Diencephalon (tissue), 1 donor: ENCODE results near the gene KCTD19. TPM values are rescaled to one million over a fixed set of nuclear protein-coding genes. Genes with fewer than 3 reads are reported as not detected.

Experiments
- total RNA-seq: library from RNA; depleted of rRNA; stranded (reverse); fragments of >200 nt; gene quantifications from one replicate; pipeline ENCODE4 v1.2.3, GENCODE V29; 2014

Gene KCTD19
- total RNA-seq = 2.1 TPM

DNA sequence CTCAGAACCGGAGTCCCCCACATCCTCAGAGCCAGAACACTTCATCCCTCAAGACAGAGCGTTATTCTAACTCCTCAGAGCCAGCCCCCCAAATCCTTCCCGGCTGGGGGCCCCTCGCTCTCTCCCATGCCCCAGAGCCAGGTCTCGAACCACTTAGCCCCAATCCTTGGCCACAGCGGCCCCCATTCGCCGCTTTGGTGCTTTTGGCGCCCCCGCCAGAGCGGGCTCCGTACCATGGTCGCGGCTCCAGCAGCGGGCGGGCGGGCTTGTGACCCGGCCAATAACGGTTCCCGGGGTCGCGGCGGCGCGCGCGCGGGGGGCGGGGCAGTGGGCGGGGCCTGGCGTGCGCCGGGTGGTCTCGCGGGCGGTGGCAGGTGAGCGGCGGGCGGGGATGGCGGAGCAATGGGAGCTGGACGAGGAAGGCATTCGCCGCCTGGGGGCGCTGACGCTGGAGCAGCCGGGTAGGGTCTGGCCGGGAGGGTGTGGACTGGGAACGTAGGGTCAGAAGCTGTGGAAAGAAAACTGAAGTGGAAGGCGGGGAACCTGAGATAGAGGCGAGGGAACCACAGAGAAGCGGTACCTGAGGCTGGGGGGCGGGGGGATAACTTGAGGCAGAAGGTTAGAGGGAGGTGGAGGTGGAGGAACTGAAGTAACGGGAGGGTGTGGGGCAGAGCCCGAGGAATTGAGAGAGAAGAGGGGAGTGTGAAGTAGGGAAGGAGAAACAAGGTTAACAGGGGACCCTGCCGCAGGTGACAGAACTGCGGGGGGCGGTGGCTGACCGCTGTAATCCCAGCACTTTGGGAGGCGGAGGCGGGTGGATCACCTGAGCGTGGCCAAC, at the start of gene KCTD19, which contains the start of gene LRRC36:
Gene KCTD19 (minus strand): TSS at position 270 of the 838 bp plus-strand sequence. CDS start 34 bp downstream, at position 236.
Gene LRRC36 (plus strand): TSS at position 344 of the 838 bp plus-strand sequence. CDS start 48 bp downstream, at position 392.

DNA sequence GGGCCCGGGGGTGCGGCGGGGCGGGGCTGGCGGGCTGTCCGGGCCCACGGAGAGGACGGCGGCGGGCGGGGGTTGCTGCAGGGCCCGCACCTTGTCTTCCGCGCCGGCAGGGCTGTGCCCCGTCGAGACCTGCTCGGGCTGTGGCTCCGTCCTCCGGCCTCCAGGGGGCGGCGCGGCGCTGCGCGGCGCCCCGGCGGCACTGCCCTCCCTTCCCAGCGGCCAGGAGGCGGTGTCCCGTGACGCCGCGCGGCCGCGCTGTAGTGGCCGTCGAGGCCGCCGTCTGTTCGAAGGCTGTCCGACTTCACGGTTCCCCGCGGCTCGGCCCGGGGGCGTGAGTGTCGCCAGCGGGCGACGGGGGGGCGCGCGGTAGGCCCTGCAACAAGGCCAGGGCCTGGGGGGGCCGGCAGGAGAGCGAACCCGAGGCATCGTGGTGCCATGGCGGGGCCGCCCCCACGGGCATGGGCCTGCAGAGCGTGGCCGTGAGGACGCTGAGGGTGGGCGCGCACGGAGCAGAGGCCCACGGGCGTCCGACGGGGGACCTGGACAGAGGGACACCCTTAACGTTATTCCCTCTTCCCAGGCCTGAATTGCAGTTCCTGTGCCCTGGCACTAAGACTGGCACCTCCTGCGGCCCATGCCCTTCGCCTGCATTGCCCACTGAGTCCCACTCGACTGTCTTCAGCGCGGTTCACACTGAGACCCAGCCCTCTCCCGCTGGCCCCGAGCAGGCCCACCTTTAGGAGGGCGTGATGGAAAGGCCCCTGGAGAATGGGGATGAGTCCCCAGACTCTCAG, 47.0 kb downstream of the KCTD19 start, which contains the start of gene PLEKHG4:
Gene PLEKHG4 (plus strand): TSS at position 237 of the 794 bp plus-strand sequence. CDS start 513 bp downstream, at position 750.

GRCh38 chr16:67248401-67249177, 78.0 kb downstream of the KCTD19 start, which contains the start of gene SLC9A5:
Gene SLC9A5, plus strand, starts transcription at chr16:67248979. Its CDS starts 36 bp downstream, at chr16:67249015.

DNA sequence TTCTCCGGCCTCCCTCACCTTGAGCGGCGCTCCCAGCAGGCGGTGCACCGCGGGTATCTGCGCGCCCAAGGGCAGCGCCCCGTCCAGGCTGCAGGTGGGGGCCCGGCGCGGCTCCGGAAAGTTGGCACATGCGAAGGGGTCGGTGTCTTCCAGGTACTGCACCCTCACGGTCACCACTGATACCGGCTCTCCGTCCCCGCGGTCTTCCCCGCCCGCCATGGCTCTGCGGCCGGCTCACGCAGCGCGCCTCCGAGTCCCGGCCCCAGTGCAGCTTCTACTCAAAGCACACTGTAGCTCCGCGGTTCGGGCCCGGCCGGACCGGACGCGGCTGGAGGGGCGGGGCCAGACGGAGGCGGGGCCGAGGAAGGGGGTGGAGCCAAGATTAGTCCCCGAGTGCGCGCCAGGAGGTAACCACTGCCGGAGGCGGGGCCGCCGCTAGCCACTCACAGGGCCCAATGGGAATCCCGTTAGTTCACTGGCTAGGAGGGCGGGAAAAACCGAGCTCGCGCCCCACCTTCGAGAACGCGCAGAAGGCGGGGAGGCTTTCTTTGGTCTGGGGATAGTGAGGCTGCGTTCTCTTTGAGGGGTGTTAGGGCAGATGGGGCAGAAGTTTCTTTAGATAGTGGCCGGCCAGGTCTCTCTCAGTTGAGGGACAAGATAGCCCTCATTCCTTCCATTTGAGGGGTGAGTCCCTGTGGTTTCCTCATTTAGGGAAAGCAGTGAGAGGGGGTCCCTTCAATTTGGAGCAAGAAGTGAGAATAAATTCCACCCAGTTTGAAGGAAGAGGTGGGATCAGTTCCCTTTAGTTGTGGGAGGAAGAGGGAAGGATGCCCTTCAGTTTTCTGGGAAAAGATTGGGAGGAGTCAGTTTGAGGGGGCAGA, 79.1 kb downstream of the KCTD19 start, which contains the start of gene FHOD1:
Gene FHOD1 (minus strand): TSS at position 290 of the 881 bp plus-strand sequence. CDS start 71 bp downstream, at position 219.

Other genes starting within 250 kb of the KCTD19 start
- gene PHAF1, start 216.8 kb downstream of the KCTD19 start, total RNA-seq = 21.7 TPM
- 1.8 TPM for gene B3GNT9, start 175.7 kb downstream of the KCTD19 start, total RNA-seq
- 1.6 TPM for gene TRADD, start 166.8 kb downstream of the KCTD19 start, total RNA-seq
- gene FBXL8, start 166.8 kb downstream of the KCTD19 start, total RNA-seq = 1.4 TPM
- gene HSF4, start 162.0 kb downstream of the KCTD19 start, total RNA-seq = 14.3 TPM
- gene NOL3, start 156.2 kb downstream of the KCTD19 start, total RNA-seq = 9.2 TPM
- 58.8 TPM for gene MATCAP1, start 142.8 kb downstream of the KCTD19 start, total RNA-seq
- 1.2 TPM for gene EXOC3L1, start 136.6 kb downstream of the KCTD19 start, total RNA-seq
- gene E2F4, start 134.6 kb downstream of the KCTD19 start, total RNA-seq = 20.1 TPM
- gene ELMO3, start 127.6 kb downstream of the KCTD19 start, total RNA-seq = 0.69 TPM
- 23.1 TPM for gene TMEM208, start 99.6 kb downstream of the KCTD19 start, total RNA-seq
- 4.8 TPM for gene FHOD1, start 79.3 kb downstream of the KCTD19 start, total RNA-seq
- 2.8 TPM for gene SLC9A5, start 77.8 kb downstream of the KCTD19 start, total RNA-seq
- 3.7 TPM for gene PLEKHG4, start 47.2 kb downstream of the KCTD19 start, total RNA-seq
- 9.5 TPM for gene LRRC36, start 74 bp upstream of the KCTD19 start, total RNA-seq
- gene TPPP3, start 66.8 kb upstream of the KCTD19 start, total RNA-seq = 36.2 TPM
- 4.6 TPM for gene ZDHHC1, start 89.7 kb upstream of the KCTD19 start, total RNA-seq
- gene HSD11B2, start 104.4 kb upstream of the KCTD19 start, total RNA-seq = 6.5 TPM
- gene ATP6V0D1, start 154.4 kb upstream of the KCTD19 start, total RNA-seq = 130 TPM
- not detected for gene AGRP, start 156.8 kb upstream of the KCTD19 start, total RNA-seq
- gene RIPOR1, start 202.1 kb upstream of the KCTD19 start, total RNA-seq = 30.7 TPM
- gene CTCF, start 235.8 kb upstream of the KCTD19 start, total RNA-seq = 53.7 TPM